Activated gamma-delta T cell treated with anti-CD3 and anti-CD28 coated beads, Interleukin-2, amount 50 U/mL, for 16 hours (primary cell): Measurements from ENCODE around the gene SREK1IP1.
"Not testable (repeated sequence)": the region's sequence is repeated elsewhere in the genome, so short reads cannot be mapped to it uniquely, and the experiment has no call there.

Source experiments
- DNase-seq: peaks from one replicate; pipeline ENCODE4 v3.0.0-alpha.2; 2020; ENCODE audit warnings: low read depth

Gene SREK1IP1

DNA sequence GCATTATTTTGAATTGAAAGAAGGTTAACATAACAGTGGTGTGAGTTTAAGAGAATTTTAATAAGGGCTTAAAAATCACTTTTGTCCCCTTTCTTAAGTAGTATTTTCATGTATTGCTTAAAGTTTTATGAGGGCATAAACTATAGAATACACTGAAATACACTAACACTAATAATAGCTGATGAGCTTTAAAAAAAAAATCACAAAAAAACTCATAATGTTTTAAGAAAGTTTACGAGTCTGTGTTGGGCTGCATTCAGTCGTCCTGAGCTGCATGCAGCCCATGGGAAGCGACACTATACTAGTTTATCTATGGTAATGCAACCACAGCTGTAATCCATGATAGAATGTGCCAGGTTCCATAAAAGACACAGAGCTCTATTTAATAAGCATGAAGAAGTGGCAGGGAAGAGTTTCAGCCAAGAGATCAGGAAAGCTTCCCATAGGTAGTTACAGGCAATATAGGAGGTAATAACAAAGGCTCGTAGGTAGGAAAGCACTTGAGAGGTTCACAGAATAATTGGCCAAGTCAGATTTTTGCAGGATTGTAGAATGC is 4.5 kb downstream of the SREK1IP1 start:
- no peak for DNase-seq

DNA sequence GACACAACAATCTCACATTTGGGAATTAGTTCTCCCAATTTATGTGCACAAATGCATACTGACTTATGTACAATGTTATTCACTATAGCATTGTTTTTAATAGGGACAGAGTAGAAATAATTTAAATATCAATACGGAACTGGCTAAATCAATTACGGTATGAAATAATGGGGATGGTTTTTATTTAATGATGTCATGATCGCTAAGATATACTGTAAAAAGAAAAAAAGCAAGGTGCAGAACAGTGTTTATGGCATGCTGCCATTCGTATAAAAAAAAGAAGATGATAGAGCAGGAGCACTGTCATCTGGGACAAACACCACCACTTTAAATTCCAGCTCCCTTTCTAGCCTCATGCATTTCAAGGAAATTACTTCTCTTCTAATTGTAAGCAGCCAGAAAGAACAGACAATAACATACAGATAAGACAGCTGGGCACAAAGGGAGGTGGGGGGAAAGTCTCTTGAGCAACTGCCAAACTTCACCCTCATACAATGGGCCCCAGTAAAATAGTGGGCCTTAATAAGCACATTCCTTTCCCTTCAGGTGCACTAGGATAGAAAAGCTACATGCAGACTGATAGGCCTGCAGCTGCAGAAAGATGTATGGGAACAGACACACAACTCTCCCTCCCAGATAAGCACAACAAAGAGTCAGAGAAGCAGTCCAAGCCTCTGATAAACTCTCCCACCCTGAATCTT is 8.4 kb downstream of the SREK1IP1 start:
- DNase-seq, result no peak

DNA sequence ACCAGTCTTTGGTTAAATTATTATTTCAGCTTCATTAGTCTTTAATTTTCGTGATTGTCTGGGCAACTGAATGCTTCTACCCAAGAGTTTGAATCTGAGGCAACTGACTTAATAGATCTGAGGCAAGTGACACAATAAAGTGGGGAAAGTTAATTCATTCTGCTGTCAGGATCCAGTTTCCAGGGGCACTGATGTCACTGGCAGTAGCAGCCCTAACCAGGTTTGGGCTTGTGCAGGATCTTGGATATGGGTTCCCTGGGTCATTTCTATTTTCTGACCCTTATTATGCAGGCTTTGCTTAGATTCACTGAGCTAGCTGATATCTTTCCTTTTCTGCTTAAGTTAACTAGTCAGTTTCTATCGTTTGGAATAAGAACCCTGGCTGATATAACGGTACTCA is 9.6 kb downstream of the SREK1IP1 start:
- no peak for DNase-seq

DNA sequence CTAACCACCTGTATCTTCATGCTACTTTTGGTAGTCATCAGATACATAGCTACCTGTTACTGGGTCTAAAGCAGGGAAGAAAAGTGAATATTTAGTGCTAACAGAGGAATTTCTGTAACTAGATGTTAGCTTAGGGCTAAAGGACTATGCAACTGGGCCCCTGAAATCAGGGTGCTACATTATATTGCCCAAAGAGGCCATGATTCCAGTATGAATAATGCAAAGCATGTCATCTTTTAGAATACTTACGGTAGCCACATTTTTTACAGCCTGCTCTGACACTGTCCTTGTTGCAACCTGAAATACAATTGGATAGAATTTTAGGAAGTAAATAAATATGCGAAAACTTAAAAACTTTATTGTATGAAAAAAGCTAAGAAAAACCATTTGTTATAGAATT is 14.4 kb downstream of the SREK1IP1 start:
- no peak for DNase-seq

DNA sequence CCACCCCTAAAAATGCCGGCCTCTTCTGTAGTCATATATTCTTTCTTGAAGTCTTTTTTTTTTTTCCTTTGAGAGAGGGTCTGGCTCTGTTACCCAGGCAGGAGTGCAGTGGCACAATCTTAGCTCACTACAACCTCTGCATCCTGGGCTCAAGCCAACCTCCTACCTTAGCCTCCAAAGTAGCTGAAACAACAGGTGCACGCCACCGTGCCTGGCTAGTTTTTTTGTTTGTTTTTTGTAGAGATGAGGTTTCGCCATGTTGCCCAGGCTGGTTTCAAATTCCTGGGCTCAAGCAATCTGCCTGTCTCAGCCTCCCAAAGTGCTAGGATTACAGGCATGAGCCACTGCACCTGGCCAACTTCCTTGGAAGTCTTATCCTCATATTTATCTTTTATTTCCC is 19.1 kb downstream of the SREK1IP1 start:
- DNase-seq, result no peak

DNA sequence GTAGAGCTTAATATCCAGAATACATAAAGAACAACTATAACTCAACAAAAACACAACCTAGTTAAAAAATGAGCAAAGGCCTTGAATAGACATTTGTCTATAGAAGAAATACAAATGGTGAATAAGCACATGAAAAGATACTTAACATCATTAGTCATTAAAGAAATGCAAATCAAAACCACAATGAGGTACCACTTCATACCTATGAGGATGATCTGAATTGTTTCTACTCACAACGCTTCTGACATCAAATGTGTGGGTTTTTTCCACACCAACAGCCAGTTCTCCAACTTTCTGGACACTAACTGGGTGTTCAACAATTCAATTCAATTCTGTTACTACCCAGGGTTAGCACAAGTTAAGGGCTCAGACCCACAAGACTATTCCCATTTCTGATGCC is 22.0 kb downstream of the SREK1IP1 start:
- DNase-seq, result no peak

DNA sequence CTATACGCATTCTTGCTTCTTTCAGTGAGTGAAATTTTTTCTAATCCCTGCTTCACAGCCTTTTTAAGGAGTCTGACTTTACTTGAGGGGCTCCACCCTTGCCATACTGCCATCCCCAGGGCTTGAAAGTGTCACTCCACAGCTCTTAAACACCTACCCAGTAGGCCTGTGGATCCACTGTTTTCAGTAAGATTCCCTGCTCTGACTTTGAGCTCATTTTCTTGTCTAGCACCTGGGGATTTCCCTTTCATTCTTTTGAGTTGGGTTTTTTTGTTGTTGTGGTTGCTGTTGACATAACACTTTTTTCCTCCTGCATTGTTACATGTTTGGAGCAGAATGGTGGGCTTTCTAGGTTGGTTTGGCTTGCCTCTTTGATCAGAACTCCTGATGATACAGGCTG is 23.6 kb downstream of the SREK1IP1 start:
- no peak for DNase-seq

DNA sequence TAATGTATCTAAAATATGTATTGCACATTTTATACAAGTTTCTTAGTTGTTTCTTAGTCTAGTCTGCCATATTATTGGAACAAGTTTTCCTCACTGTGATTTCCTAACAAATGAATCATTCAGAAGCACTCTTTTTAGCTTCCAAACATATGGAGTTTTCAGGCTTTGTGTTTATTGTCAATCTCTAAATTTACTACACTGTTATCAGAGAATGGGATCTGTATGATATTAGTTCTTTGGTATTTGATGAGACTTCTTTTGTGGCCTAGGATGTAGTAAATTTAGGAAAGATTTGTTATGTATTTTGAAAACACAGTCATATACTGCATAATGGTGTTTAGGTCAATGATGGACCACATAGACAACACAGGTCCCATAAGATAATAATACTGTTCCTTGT is 25.7 kb downstream of the SREK1IP1 start:
- DNase-seq, result no peak

DNA sequence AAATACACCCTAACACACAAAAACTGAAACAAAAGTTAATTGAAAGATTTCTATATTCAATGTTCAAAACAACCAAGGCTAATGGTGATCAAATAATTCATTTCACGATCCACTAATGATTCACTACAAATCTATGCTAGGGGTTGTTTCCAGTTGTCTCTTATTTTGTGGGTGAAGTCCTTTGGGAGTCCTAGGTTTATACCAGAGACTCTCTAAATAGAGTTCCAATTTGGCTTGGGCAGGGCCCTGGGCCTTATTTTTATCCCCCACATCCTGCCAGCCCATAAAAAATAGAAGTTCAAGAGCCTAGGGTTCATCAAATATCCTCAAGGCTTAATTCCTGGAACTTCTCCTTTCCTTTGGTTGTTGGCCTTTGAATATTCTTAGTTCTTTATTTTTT is 26.1 kb downstream of the SREK1IP1 start:
- no peak for DNase-seq

DNA sequence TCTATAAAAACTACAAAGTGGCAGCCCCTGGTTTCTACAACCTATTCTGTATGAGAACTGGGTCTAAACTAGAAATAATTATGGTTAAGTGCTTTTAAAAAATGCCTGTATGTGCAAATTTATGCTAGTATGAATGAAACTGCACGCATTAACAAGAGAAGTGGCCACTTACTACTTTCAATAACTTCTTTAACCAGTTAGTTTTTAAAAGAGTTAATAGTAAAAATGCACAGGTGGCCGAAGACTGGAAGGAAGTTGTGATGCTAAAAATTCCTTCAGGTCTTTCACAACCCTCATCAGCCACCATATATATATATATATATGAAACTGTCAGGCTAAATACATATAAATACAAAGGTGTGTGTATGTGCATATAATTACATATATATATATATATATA is 41.3 kb downstream of the SREK1IP1 start:
- DNase-seq, result no peak

DNA sequence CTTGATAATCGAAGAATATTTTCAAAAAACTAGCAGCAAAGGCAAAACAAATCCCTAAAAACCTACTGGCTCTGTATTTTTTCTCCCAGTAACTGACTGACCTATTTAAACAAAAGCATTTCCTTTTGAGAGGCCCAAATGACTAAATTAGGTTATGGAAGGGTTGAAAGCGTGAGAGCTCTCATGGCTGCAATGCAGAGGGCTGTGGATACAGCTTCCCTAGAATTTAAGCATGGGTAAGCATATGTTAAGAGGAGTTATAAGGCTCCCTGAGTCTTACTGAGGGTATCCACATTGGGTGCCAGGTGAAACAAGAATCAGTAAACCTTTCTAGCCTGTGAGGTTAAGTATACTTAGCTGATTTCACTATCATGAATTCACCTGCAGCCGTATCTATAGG is 45.9 kb downstream of the SREK1IP1 start:
- DNase-seq, result no peak

DNA sequence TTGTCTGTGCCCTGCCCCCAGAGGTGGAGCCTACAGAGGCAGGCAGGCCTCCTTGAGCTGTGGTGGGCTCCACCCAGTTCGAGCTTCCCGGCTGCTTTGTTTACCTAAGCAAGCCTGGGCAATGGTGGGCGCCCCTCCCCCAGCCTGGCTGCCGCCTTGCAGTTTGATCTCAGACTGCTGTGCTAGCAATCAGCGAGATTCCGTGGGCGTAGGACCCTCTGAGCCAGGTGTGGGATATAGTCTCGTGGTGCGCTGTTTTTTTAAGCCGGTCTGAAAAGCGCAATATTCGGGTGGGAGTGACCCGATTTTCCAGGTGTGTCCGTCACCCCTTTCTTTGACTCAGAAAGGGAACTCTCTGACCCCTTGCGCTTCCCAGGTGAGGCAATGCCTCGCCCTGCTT is 54.0 kb downstream of the SREK1IP1 start:
- not testable (repeated sequence) for DNase-seq

DNA sequence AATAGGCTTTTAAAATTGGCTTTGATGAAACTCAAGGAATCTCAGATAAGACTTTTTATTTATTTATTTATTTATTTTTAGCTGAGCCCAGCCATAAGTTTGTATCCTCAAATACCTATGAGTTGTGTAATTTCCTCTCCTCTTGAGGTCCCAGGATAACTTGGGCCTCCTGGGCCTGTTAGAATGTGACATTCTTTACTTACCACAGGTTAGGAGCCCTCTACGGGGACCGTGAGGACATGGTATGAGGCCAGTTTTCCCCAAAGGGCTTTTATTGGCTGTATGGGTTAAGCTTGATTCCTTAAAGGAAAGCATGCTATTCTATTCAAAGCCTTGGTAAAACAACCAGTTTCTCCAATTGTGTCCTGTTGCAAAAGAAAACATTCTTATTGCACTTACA is 61.3 kb downstream of the SREK1IP1 start:
- DNase-seq, result no peak

DNA sequence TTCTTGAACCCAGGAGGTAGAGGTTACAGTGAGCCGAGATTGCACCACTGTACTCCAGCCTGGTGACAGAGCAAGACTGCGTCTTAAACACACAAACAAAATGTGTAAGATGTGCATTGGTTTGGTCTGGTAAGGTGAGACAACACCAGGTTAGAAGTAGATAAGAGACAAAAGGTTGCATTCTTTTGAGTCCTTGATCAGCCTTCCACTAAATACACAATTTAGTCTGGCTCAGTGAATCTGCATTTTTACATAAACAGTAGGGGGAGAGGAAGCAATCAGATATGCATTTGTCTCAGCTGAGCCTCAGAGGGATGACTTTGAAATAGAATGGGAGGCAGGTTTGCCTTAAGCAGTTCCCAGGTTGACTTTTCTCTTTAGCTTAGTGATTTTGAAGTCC is 62.4 kb downstream of the SREK1IP1 start:
- not testable (repeated sequence) for DNase-seq

DNA sequence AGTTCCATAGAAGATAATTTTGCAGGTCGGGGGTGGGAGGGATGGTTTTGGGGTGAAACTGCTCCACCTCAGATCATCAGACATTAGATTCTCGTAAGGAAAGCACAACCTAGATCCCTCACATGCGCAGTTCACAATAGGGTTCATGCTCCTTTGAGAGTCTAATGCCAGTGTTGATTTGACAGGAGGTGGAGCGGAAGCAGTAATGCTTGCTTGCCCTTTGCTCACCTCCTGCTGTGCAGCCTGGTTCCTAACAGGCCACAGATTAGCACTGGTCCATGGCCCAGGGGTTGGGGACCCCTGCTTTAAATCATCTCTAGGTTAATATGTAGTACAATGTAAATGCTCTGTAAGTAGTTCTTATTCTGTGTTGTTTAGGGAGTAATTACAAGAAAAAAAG is 67.7 kb downstream of the SREK1IP1 start:
- DNase-seq, result no peak

DNA sequence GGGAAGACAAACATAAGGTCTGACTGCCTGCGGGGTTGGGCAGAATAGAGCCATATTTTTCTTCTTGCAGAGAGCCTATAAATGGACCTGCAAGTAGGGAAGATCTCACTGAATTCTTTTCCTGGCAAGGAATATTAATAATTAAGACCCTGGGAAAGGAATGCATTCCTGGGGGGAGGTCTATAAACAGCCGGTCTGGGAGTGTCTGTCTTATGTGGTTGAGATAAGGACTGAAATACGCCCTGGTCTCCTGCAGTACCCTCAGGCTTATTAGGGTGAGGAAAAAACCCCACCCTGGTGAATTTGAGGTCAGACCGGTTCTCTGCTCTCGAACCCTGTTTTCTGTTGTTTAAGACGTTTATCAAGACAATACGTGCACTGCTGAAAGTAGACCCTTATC is 72.1 kb downstream of the SREK1IP1 start:
- DNase-seq, result not testable (repeated sequence)

DNA sequence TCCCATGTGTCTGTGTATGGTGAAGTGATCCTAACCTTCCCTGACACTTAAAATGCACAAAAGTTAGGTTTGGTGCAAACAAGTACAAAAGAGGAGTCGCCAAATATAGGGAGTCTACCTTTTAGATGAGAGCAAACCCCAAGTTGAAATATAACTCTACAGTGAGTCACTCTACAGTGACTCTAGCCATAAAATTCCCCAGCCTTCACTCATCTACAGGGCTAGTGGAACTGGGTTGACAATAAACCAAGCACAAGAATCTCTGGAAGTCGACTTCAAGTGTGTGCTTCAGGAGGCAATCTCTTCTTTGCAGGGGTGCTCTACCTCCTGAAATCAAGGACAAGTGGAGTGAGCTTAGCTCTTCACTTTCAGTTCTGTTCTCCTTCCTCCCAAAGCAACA is 74.9 kb downstream of the SREK1IP1 start:
- DNase-seq, result no peak

DNA sequence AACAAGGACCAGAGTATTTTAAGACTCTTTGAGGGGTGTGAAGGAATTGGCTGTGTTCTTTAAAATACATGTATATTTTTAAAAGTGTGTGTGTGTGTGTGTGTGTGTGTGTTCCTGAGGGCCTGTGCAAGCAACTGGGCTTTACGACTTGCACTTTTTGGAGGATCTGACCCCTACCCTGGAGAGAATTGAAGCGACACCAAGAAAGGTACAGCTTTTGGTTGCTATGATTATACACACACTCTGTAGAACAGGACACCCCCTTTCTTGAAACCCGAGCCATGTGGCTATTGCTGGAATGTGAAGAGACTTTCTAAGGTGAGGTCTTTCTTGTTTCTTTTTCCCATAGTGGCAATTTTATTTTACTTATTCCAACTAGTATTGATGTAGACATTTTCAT is 77.2 kb downstream of the SREK1IP1 start:
- no peak for DNase-seq

DNA sequence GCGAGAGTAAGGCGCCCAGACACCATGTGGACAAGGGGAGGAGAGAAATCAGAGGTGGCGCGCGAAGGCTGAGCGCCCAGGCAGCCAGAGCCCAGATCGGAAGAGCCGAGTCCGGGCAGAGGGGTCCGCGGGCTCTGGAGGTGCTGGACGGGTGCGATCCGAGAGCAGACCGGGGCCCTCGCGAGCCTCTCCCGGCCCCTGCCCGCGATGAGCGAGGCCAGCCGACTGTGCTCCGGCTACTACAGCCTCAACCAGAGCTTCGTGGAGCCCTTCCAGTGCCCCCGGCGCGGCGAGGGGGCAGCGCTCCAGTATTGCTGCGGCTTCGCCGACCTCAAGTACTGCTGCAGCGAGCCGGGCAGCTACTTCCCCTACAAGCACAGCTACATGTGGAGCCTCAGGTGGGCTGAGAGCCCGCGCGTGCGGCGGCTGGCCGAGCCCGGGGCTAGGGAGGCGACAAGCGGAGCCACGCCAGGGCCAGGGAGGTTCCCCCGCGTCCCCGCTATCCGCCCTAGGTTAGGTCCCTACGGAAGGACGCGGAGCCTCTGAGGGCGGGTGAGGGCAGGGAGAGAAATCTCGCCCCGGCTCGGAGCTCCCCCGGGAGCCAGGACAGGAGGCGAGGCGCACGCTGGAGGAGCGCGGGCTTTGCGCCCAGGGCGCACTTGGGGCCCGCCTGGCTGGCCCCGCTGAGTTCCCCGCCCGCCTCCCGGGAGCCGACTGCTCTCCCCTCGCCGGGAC is 77.9 kb downstream of the SREK1IP1 start, which contains the start of gene SHISAL2B:
Gene SHISAL2B (plus strand): TSS at position 87 of the 735 bp plus-strand sequence. CDS start 121 bp downstream, at position 208.
- no peak for DNase-seq

DNA sequence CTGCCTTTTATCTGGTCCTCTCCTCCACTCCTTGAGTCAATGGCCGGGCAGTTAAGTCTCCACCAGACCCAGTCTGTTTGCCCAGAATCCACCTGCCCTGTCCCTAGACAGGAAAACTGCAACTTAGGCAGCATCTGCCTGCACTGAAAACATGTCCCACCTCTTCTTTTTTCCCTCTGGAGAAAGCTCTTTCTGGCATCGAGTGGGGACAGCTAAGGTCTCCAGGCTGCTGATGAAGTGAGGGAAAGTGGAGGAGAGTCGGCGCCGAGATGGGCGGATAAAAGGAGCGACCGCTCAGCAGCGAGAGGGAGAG is 78.4 kb downstream of the SREK1IP1 start:
- DNase-seq, result no peak

DNA sequence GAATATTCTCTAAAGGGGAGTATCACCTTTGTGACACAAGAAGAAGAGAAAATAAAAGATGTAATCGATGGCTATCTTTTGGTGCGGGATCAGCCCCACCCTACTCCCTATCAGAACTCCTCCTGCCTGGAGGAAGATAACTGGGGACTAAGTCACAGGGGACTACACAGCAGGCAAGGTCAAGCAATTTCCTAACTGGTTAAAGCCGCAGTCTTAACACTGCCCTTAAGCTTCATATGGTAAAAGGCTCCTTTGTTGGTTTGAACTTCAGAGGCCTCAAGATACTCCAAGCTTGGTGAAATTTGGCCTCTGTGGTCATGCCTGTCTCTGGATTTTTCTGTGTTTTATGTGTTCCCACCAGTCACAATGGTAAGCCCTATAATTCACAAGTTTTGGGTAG is 79.5 kb downstream of the SREK1IP1 start:
- DNase-seq, result no peak

DNA sequence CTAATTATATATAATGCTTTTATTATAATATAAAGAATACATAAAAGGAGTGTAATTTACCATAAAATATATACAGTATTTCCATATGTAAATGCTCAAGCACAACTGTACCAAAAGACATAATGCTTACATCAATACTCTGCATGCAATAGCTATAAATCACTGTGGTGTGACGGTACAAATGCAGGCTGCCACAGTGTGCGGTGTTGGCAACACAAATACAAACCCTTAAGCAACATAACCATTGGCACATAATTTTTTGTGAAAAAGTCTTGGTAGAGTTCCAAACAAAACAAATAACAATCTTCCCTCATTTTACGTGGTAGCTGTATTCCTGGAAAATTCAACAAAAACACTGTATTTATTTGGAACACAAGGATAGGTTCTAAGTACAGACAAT is 80.1 kb downstream of the SREK1IP1 start:
- no peak for DNase-seq

DNA sequence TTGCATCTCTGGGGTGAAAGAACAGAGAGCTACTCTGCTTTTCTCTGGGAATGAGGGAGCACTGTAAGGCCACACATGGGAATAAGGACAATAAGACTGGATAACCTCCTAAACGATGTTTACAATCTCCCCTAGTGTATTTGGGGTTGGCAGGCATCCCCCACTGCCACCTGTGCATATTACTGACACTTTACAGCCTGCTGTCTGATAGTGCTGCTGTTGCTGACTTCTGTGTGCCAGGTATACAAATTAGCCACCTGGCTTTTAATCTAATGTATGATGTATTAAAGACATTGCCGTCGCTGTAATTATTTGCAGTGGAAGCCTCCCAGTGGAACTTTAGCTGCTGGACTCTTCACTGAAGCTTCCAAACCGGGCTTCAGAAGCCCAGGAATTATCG is 82.6 kb downstream of the SREK1IP1 start:
- no peak for DNase-seq

DNA sequence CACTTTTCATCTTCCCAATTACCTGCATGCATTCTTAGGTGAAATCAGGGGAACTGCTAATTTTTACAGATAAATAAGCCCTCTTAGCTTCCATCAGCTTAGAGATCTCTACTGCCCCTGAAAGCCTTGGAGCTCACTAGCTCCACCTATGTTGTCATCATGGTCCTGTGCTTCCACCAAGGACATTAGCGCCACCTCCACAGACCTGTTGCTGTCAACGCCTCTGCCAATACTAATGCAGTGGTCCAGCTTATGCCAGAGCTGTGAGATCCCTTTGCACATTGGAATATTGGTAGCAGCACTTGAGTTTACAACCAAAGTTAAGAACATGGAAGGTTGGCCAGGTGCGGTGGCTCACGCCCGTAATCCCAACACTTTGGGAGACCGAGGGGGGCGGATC is 85.9 kb downstream of the SREK1IP1 start:
- no peak for DNase-seq
